ENCODE data around the gene BCL11A.

Gene BCL11A

GRCh38 chr2:60504049-60504448 lies 49.4 kb downstream of the BCL11A start:
- TF ChIP-seq CTCF (conservative IDR thresholded peaks at IDR 0.05) = no peak
- H3K27ac ChIP-seq = peak overlapping the region; percentile 97

GRCh38 chr2:60502144-60502543 lies 51.3 kb downstream of the BCL11A start:
- no peak for TF ChIP-seq CTCF (conservative IDR thresholded peaks at IDR 0.05)
- peak overlapping the region; percentile 97 for H3K27ac ChIP-seq

- peak overlapping the region; percentile 97 for H3K27ac ChIP-seq
- no peak for TF ChIP-seq CTCF (conservative IDR thresholded peaks at IDR 0.05)
These were observed 52.6 kb downstream of the BCL11A start for GRCh38 chr2:60500861-60501260.

DNA sequence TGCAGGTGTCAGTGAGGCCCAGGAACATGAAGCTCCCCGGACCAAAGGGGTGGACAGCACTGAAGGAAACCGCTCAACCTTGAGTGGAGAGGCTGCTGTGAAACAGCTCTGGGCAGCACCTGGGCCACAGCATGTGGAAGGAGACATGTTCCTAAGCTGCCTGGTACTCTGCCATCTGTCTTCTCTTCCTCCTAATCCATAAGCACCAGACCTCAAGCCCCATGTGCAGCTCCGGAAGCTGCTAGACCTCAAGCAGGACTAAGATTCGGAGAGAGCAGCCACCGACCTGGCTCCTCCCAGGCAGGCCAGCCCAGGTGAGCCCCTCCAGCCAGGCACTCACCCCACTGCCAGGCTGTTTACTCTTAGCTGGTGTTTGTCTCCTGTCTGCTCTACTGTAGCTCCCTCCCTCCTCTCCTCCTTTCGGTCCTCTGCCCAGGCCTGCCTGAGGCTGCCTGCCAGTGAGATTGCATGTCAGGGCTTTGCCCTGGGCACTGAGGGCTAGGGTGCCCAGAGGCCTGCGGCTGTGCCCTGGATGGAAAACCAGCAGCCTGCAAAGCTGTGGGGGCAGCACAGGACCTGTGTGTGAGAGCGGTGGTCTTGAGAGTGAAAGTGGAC lies 53.7 kb downstream of the BCL11A start:
- peak overlapping the region; percentile 97 for H3K27ac ChIP-seq
- TF ChIP-seq CTCF (conservative IDR thresholded peaks at IDR 0.05) = no peak

DNA sequence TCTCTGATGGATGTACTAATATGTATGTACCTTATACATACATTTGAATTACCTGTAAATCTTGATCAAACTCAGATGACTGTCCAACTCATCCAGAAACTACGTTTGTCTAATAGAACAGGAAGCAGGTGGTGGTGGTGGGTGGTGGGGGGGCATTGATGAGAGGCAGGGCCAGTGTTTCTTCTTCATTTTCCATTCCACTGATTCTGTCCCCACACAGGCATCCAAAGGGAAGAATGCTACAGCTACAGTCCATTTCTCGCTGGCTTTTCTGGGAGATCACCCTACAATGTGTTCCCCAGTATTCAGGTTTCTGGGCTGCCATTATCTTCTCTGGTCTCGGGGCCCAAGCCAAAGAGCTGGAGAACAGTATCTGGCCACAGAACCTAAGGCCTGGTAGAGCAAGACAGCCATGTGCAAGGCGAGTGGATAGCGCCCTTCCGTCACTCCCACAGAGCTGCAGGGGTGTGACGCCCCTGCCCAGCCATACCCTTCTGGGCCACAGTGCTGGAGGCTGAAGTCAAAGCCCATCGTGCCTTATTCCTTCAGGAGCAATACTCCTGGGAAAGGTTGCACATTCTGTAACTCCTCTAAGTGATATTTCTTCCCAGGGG lies 54.5 kb downstream of the BCL11A start:
- TF ChIP-seq CTCF (conservative IDR thresholded peaks at IDR 0.05) = no peak
- H3K27ac ChIP-seq = peak overlapping the region; percentile 97; the same call in 1 of the 2 replicates

- no peak overlapping the region for H3K27ac ChIP-seq
- TF ChIP-seq CTCF (conservative IDR thresholded peaks at IDR 0.05) = no peak
These were observed 55.2 kb downstream of the BCL11A start for GRCh38 chr2:60498127-60498815.

DNA sequence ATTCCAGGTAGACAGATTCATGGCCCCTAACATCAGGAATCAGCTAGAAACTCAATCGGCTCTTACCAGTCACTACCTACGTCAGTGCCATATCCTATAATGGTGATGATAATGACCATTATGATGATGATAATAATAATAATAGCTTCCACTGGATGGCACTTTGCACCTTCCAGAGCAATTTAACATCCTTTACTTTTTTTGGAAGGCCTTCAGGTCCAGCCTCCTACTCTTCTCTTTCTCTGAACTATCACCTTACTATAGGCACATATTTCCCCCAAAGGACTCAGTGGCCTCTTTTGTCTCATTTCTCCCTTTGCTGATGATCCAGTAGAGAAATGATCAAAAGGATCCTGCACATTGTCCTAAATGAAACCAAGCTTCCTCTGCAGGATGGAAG lies 56.0 kb downstream of the BCL11A start:
- no peak overlapping the region for H3K27ac ChIP-seq
- TF ChIP-seq CTCF (conservative IDR thresholded peaks at IDR 0.05) = no peak
